ENCODE data around the gene GAST. TPM values are rescaled to one million over a fixed set of nuclear protein-coding genes. Genes with fewer than 3 reads are reported as not detected.

GAST gene
- total and polyA plus RNA-seq, 10 of the 15 experiments (the other 5 are each of a cell fraction or from before 2014, with no cell fraction given): not detected

DNA sequence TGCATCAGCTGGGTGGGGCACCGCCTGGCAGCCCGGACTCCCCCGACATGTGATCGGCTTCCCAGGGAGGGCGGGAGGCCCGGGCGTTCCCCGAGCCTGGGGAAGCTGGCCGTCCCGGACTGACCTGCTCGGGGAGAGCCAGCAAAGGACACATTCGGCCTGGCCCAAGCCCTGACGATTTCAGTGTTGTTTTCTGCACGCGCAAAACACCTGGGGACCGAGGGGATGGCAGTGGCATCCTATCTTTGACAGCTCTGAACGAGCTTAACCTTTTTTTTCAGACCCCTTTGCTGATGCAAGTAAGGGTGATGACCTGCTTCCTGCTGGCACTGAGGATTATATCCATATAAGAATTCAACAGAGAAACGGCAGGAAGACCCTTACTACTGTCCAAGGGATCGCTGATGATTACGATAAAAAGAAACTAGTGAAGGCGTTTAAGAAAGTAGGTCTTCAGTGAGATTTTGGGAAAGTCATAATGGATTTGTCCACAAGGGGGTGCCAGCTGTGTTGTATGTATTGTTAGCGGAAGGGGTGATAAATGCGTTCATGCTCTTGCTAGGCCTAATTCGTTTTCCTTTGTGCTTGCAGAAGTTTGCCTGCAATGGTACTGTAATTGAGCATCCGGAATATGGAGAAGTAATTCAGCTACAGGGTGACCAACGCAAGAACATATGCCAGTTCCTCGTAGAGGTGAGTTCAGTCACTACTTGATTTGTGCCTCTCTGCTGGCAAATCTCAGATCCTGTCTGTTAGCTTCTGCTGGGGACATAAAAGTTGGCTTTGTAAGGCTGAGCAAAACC lies 22.4 kb upstream of the GAST start (continued):
- TF ChIP-seq, protein P1, sequence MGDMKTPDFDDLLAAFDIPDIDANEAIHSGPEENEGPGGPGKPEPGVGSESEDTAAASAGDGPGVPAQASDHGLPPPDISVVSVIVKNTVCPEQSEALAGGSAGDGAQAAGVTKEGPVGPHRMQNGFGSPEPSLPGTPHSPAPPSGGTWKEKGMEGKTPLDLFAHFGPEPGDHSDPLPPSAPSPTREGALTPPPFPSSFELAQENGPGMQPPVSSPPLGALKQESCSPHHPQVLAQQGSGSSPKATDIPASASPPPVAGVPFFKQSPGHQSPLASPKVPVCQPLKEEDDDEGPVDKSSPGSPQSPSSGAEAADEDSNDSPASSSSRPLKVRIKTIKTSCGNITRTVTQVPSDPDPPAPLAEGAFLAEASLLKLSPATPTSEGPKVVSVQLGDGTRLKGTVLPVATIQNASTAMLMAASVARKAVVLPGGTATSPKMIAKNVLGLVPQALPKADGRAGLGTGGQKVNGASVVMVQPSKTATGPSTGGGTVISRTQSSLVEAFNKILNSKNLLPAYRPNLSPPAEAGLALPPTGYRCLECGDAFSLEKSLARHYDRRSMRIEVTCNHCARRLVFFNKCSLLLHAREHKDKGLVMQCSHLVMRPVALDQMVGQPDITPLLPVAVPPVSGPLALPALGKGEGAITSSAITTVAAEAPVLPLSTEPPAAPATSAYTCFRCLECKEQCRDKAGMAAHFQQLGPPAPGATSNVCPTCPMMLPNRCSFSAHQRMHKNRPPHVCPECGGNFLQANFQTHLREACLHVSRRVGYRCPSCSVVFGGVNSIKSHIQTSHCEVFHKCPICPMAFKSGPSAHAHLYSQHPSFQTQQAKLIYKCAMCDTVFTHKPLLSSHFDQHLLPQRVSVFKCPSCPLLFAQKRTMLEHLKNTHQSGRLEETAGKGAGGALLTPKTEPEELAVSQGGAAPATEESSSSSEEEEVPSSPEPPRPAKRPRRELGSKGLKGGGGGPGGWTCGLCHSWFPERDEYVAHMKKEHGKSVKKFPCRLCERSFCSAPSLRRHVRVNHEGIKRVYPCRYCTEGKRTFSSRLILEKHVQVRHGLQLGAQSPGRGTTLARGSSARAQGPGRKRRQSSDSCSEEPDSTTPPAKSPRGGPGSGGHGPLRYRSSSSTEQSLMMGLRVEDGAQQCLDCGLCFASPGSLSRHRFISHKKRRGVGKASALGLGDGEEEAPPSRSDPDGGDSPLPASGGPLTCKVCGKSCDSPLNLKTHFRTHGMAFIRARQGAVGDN (IDR thresholded peaks at IDR 0.05): 0 out of 2 replicates have a peak, but pooled peaks have one; percentile 27
- TF ChIP-seq MXI1 (IDR thresholded peaks at IDR 0.05; ENCODE audit: low read depth, low read length) (0 out of 2 replicates have a peak, but pooled peaks have one; percentile 88), WRNIP1 (IDR thresholded peaks at IDR 0.05; ENCODE audit: borderline replicate concordance, low read depth, low read length) (0 out of 2 replicates have a peak, but pooled peaks have one; percentile 7)

DNA sequence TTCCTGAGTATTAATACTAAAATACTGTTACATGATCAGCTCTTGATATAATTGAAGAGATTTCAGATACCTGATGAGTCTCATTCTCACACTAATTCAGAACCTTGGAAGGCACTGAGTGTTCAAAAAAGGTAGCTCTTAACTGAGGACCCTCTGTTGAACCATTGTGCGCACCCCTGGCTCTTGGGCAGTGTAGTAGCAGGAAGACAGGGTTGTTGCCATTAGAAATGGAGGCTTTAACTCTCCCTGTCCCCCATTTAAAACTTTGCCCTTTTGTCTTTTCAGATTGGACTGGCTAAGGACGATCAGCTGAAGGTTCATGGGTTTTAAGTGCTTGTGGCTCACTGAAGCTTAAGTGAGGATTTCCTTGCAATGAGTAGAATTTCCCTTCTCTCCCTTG lies 21.6 kb upstream of the GAST start:
- DNase-seq (ENCODE audit: low read depth, low spot score) (no peak), FAIRE-seq (no peak), ATAC-seq (no peak)
- intact Hi-C loops (cut with micrococcal nuclease; ENCODE audit: unreplicated experiment): no loop called here
- H3K36me3 ChIP-seq (ENCODE audit: control insufficient read depth in 2 of 2, insufficient read depth in 2 of 2, low read length in 1 of 2): peaks cover 20 to 35% of the 10 kb centered on the region in 2 experiments
- peak overlapping the region; percentile 90 for H3K4me2 ChIP-seq (ENCODE audit: control insufficient read depth, insufficient read depth)
- WGBS (ENCODE audit: insufficient coverage, insufficient replicate concordance, low lambda C conversion rate, missing lambda C conversion rate): 100% methylated on average over 2 of the region's 2 CpGs
- ChIA-PET SMC1A (ENCODE audit: uncharacterized antibody, unreplicated experiment) (interaction anchor here (3.3 to 5.7 kb wide), 3 partner anchors 12 to 25 kb away, joined by 27 to 122 read pairs (median 76); no protein-coding TSS in a partner anchor), CTCF (interaction anchor here (0.6 to 10.4 kb wide), 15 partner anchors 11 to 161 kb away, joined by 3 to 265 read pairs (median 3); partner anchors contain the start of gene P3H4), POLR2A (interaction anchor here (0.6 to 4.8 kb wide), 4 partner anchors 12 to 1162 kb away, joined by 3 to 177 read pairs (median 44); no protein-coding TSS in a partner anchor), RAD21 (ENCODE audit: unreplicated experiment) (interaction anchor here (1.2 to 5.7 kb wide), 4 partner anchors 12 to 24 kb away, joined by 5 to 117 read pairs (median 47); no protein-coding TSS in a partner anchor)
- H3K4me3 ChIP-seq: peak overlapping the region; percentile 87
- H3K9me3 ChIP-seq (replicated peaks; ENCODE audit: control insufficient read depth, insufficient read depth, low read length): no peaks in the 10 kb centered on the region; the same call in 2 of the 3 replicates
- peaks cover 11% of the 10 kb centered on the region for H3K4me1 ChIP-seq (ENCODE audit: control insufficient read depth, insufficient read depth, low read length)
- H3K27me3 ChIP-seq (replicated peaks in 1 of 2; ENCODE audit: control insufficient read depth in 2 of 2, insufficient read depth in 2 of 2, low read length in 1 of 2): no peaks in the 10 kb centered on the region
- TF ChIP-seq PML (IDR thresholded peaks at IDR 0.05; ENCODE audit: low read length): 0 out of 2 replicates have a peak, but pooled peaks have one; percentile 29
- 0 out of 2 replicates have a peak, but pooled peaks have one; percentile 1 for TF ChIP-seq BACH1 (IDR thresholded peaks at IDR 0.05; ENCODE audit: borderline replicate concordance)
- TF ChIP-seq, protein P2, sequence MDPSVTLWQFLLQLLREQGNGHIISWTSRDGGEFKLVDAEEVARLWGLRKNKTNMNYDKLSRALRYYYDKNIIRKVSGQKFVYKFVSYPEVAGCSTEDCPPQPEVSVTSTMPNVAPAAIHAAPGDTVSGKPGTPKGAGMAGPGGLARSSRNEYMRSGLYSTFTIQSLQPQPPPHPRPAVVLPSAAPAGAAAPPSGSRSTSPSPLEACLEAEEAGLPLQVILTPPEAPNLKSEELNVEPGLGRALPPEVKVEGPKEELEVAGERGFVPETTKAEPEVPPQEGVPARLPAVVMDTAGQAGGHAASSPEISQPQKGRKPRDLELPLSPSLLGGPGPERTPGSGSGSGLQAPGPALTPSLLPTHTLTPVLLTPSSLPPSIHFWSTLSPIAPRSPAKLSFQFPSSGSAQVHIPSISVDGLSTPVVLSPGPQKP (IDR thresholded peaks at IDR 0.05; ENCODE audit: low read depth, low read length): no peak
- in situ Hi-C loops (cut with MboI): loop anchor here (25.0 kb wide), 2 partner anchors 1522 to 1672 kb away; partner anchors contain the start of gene TMEM106A
- peak overlapping the region; percentile 100 for H3K9ac ChIP-seq (ENCODE audit: control insufficient read depth, insufficient read depth, low read length)
- no peak overlapping the region for H2AFZ ChIP-seq (ENCODE audit: control insufficient read depth, low read depth, low read length)
- peaks cover 18% of the 10 kb centered on the region for H4K20me1 ChIP-seq (ENCODE audit: control insufficient read depth, insufficient read depth)
- BruUV-seq (replicated peaks): no TSS peak
- H3K79me2 ChIP-seq (ENCODE audit: control insufficient read depth, insufficient read depth, low read length): peaks cover 28% of the 10 kb centered on the region
- H3K27ac ChIP-seq (ENCODE audit: control insufficient read depth, insufficient read depth): no peak overlapping the region

All from GM12878 (cell line).